H1 (cell line): Measurements from ENCODE around the gene ERO1B. TPM values are rescaled to one million over a fixed set of nuclear protein-coding genes. Genes with fewer than 3 reads are reported as not detected.

Source experiments
- CTCF ChIA-PET: fragments of 300-600 bp; sonication (Branson Sonifier 250); formaldehyde crosslinking; loops from one replicate; lab custom pipeline; 2021; ENCODE audit not compliant: partially characterized antibody; lab: Charles Lee
- POLR2A ChIA-PET: fragments of 300-600 bp; sonication (Branson Sonifier 250); formaldehyde crosslinking; loops from one replicate; lab custom pipeline; 2021; ENCODE audit warnings: inconsistent platforms; ENCODE audit not compliant: partially characterized antibody; lab: Charles Lee
- DNase-seq, 2 experiments: peaks; one replicate each; pipeline versions ENCODE4 v3.0.0 to v3.0.0-alpha.2; 2010 to 2022; ENCODE audit warnings: low spot score in 2 of 2, low read depth in 1 of 2, mixed read lengths in 1 of 2
- FAIRE-seq: peaks from 2 replicates; lab custom pipeline; 2011; peaks lifted over from hg19 to GRCh38; lab: Jason Lieb, UNC
- H2AFZ ChIP-seq: 2 replicates; pipeline ENCODE4 v1.8.1; 2012; ENCODE audit warnings: low read length, inconsistent platforms
- H2AK5ac ChIP-seq: 2 replicates; pipeline ENCODE4 v1.6.1; 2013; ENCODE audit warnings: low read depth, low read length
- H2BK120ac ChIP-seq: replicated peaks from 2 replicates; pipeline ENCODE3; 2013; ENCODE audit warnings: low read depth, low read length, inconsistent platforms
- H2BK12ac ChIP-seq: 2 replicates; pipeline ENCODE4 v1.6.1; 2013; ENCODE audit warnings: low read depth, low read length
- H2BK15ac ChIP-seq: 2 replicates; pipeline ENCODE4 v1.6.1; 2013; ENCODE audit warnings: low read length
- H2BK20ac ChIP-seq: 2 replicates; pipeline ENCODE4 v1.6.1; 2013; ENCODE audit warnings: low read length
- H2BK5ac ChIP-seq: 2 replicates; pipeline ENCODE4 v1.6.1; 2013; ENCODE audit warnings: low read depth, low read length
- H3K14ac ChIP-seq: 2 replicates; pipeline ENCODE4 v1.6.1; 2013; ENCODE audit warnings: inconsistent platforms; ENCODE audit not compliant: insufficient read length
- H3K18ac ChIP-seq: 2 replicates; pipeline ENCODE4 v1.6.1; 2013; ENCODE audit warnings: low read length; ENCODE audit errors: extremely low read depth
- H3K23ac ChIP-seq: 2 replicates; pipeline ENCODE4 v1.6.1; 2013; ENCODE audit warnings: inconsistent platforms; ENCODE audit not compliant: insufficient read length
- H3K23me2 ChIP-seq: 2 replicates; pipeline ENCODE4 v1.6.1; 2013; ENCODE audit warnings: low read depth, low read length
- H3K27ac ChIP-seq: 2 replicates; pipeline ENCODE4 v1.6.1; 2011; ENCODE audit warnings: low read depth, low read length, inconsistent platforms
- H3K27me3 ChIP-seq, 4 experiments: replicated peaks in 1 of 4; 1 replicate in 1 of 4; 2 replicates in 3 of 4; pipeline versions ENCODE4 v1.6.1 to v1.8.1; 2011 to 2013; ENCODE audit warnings: low read length in 3 of 4, mild to moderate bottlenecking in 3 of 4, inconsistent platforms in 2 of 4, mixed read lengths in 2 of 4, moderate library complexity in 1 of 4; ENCODE audit not compliant: control insufficient read depth in 3 of 4, insufficient read depth in 3 of 4; ENCODE audit errors: extremely low read depth in 1 of 4
- H3K36me3 ChIP-seq, 4 experiments: 2 replicates each; pipeline versions ENCODE4 v1.6.1 to v1.8.1; 2011 to 2013; ENCODE audit warnings: mild to moderate bottlenecking in 4 of 4, low read length in 3 of 4, moderate library complexity in 2 of 4, control low read depth in 1 of 4, inconsistent platforms in 1 of 4; ENCODE audit not compliant: insufficient read depth in 4 of 4, control insufficient read depth in 2 of 4
- H3K4ac ChIP-seq: replicated peaks from 2 replicates; pipeline ENCODE3; 2013; ENCODE audit warnings: low read length, low read depth, mixed read lengths, inconsistent platforms; ENCODE audit not compliant: insufficient read length
- H3K4me1 ChIP-seq, 4 experiments: replicated peaks in 1 of 4; 1 replicate in 1 of 4; 2 replicates in 3 of 4; pipeline versions ENCODE4 v1.6.1 to v1.8.1; 2011 to 2013; ENCODE audit warnings: low read length in 3 of 4, inconsistent platforms in 2 of 4, mixed read lengths in 1 of 4; ENCODE audit not compliant: insufficient read depth in 4 of 4, control insufficient read depth in 3 of 4
- H3K4me2 ChIP-seq, 2 experiments: 2 replicates each; pipeline versions ENCODE4 v1.6.1 to v1.8.1; 2011 to 2013; ENCODE audit warnings: low read depth in 2 of 2, low read length in 2 of 2, control low read depth in 1 of 2, inconsistent platforms in 1 of 2, mild to moderate bottlenecking in 1 of 2; ENCODE audit not compliant: insufficient read depth in 1 of 2
- H3K4me3 ChIP-seq, 4 experiments: fragments of 200-600, 300-600 bp in 1 of 4; sonication (generic), shearing (Covaris generic), sonication (Bioruptor Twin) in 1 of 4; 2 replicates each; pipeline versions ENCODE4 v1.5.1 to v1.8.1; 2011 to 2016; ENCODE audit warnings: low read length in 4 of 4, low read depth in 3 of 4, control low read depth in 2 of 4, inconsistent platforms in 2 of 4, mild to moderate bottlenecking in 2 of 4, mixed read lengths in 1 of 4, moderate library complexity in 1 of 4; ENCODE audit not compliant: insufficient read depth in 2 of 4; ENCODE audit errors: extremely low read depth in 1 of 4
- H3K56ac ChIP-seq: replicated peaks from 2 replicates; pipeline ENCODE3; 2013; ENCODE audit warnings: low read depth, mild to moderate bottlenecking, mixed read lengths, low read length, inconsistent platforms; ENCODE audit not compliant: insufficient read length
- H3K79me1 ChIP-seq: 2 replicates; pipeline ENCODE4 v1.6.1; 2013; ENCODE audit warnings: low read depth, low read length, control low read depth
- H3K79me2 ChIP-seq, 2 experiments: 2 replicates each; pipeline versions ENCODE4 v1.6.1 to v1.8.1; 2012 to 2013; ENCODE audit warnings: low read length in 2 of 2, mild to moderate bottlenecking in 2 of 2, inconsistent platforms in 1 of 2; ENCODE audit not compliant: insufficient read depth in 2 of 2, control insufficient read depth in 1 of 2
- H3K9ac ChIP-seq, 4 experiments: replicated peaks in 1 of 4; 1 replicate in 1 of 4; 2 replicates in 3 of 4; pipeline versions ENCODE4 v1.6.1 to v1.8.1; 2011 to 2013; ENCODE audit warnings: low read depth in 3 of 4, low read length in 3 of 4, control low read depth in 2 of 4, mild to moderate bottlenecking in 2 of 4, moderate library complexity in 2 of 4, inconsistent platforms in 1 of 4; ENCODE audit errors: extremely low read depth in 1 of 4
- H3K9me3 ChIP-seq, 2 experiments: 2 replicates each; pipeline versions ENCODE4 v1.6.1 to v1.8.1; 2012 to 2013; ENCODE audit warnings: mild to moderate bottlenecking in 2 of 2, moderate library complexity in 2 of 2, control low read depth in 1 of 2, inconsistent platforms in 1 of 2, low read depth in 1 of 2, low read length in 1 of 2, mixed read lengths in 1 of 2; ENCODE audit not compliant: insufficient read depth in 2 of 2
- H4K20me1 ChIP-seq, 2 experiments: replicated peaks in 1 of 2; 2 replicates each; pipeline versions ENCODE3 to v1.8.1; 2011 to 2013; ENCODE audit warnings: inconsistent platforms in 2 of 2, low read length in 2 of 2, mild to moderate bottlenecking in 1 of 2; ENCODE audit not compliant: insufficient read depth in 2 of 2, control insufficient read depth in 1 of 2
- H4K5ac ChIP-seq: 2 replicates; pipeline ENCODE4 v1.6.1; 2013; ENCODE audit warnings: low read length, low read depth, mixed read lengths, inconsistent platforms; ENCODE audit not compliant: insufficient read length
- H4K8ac ChIP-seq: 2 replicates; pipeline ENCODE4 v1.8.0; 2013; ENCODE audit warnings: mild to moderate bottlenecking, moderate library complexity, low read length, inconsistent platforms; ENCODE audit not compliant: insufficient read depth; ENCODE audit errors: extremely low read depth
- H4K91ac ChIP-seq: replicated peaks from 2 replicates; pipeline ENCODE3; 2013; ENCODE audit warnings: low read length, mixed read lengths, inconsistent platforms; ENCODE audit not compliant: insufficient read length
- CBX5 ChIP-seq: fragments of 300-800, 300-1000 bp; sonication (generic); IDR thresholded peaks from 2 replicates; pipeline ENCODE4 v1.7.1; 2016; ENCODE audit warnings: antibody characterized with exemption, low read length, low read depth
- ZNF274 ChIP-seq: IDR thresholded peaks from 2 replicates; pipeline ENCODE4 v1.7.0; 2012; ENCODE audit warnings: low read length, borderline replicate concordance; ENCODE audit errors: extremely low read depth
- WGBS, 2 experiments: shearing (Covaris generic) in 1 of 2; methylation state at CpG; one replicate each; pipeline versions ENCODE4 v1.1.6 to v1.1.7; 2013 to 2015; ENCODE audit warnings: low lambda C conversion rate in 2 of 2, mixed read lengths in 2 of 2, inconsistent platforms in 1 of 2, low coverage in 1 of 2, missing lambda C conversion rate in 1 of 2; ENCODE audit not compliant: insufficient replicate concordance in 2 of 2, insufficient coverage in 1 of 2, insufficient read length in 1 of 2; ENCODE audit errors: extremely low coverage in 1 of 2, missing lambda C conversion rate in 1 of 2; 5-methylcytosine and 5-hydroxymethylcytosine counted together
- polyA plus RNA-seq, 7 experiments: library from polyadenylated mRNA; depleted of rRNA in 3 of 7; stranded (reverse) in 5 of 7; unstranded in 2 of 7; fragments of >200 nt in 5 of 7; fragments of 200-250 nt in 2 of 7; gene quantifications; 1 replicate in 5 of 7; 2 replicates in 1 of 7; 4 replicates in 1 of 7; pipeline versions ENCODE4 v1.2.1 to v1.2.3, GENCODE V29; 2011 to 2013; ENCODE audit warnings: missing spikeins in 2 of 7, mixed read lengths in 2 of 7
- total RNA-seq: library from RNA; stranded (reverse); fragmentation: NEBNext Ultra II Directional; extraction: Animal tissue kit (Norgen Biotek cat#: 25700); gene quantifications from 2 replicates; pipeline ENCODE4 v1.2.1, GENCODE V29; 2021

ERO1B gene
- total and polyA plus RNA-seq, 2 of the 8 experiments (the other 6 are each of a cell fraction or from before 2014, with no cell fraction given) = 0.74 to 5.6 TPM

GRCh38 chr1:236259043-236259442 lies 22.7 kb downstream of the ERO1B start:
- FAIRE-seq = no peak
- Histone ChIP-seq H4K8ac (no peak overlapping the region), H4K5ac (no peak overlapping the region), H3K36me3 (peaks cover 0 to 2% (median 0%) of the 10 kb centered on the region in 4 experiments; a peak in 1 of 8 replicates), H3K18ac (no peak overlapping the region), H3K23me2 (no peaks in the 10 kb centered on the region), H2BK15ac (no peak overlapping the region), H3K14ac (no peak overlapping the region), H2BK12ac (no peak overlapping the region), H3K4me2 (no peak overlapping the region), H3K27ac (no peak overlapping the region), H3K9me3 (peaks cover 3% of the 10 kb centered on the region in 2 experiments; a peak in 1 of 4 replicates), H3K4ac (no peak overlapping the region), H3K4me1 (no peaks in the 10 kb centered on the region), H3K56ac (no peak overlapping the region), H3K27me3 (no peaks in the 10 kb centered on the region; a peak in 1 of 7 replicates), H4K91ac (no peak overlapping the region), H3K4me3 (no peak overlapping the region), H2BK120ac (no peak overlapping the region), H2BK20ac (no peak overlapping the region), H4K20me1 (no peaks in the 10 kb centered on the region), H2AFZ (no peak overlapping the region)
- ChIA-PET POLR2A (interaction anchor here (1.5 kb wide), 1 partner anchor 23 kb away, joined by 5 read pairs; the partner anchor contains the start of gene ERO1B), CTCF (interaction anchor here (0.7 to 1.5 kb wide), 3 partner anchors 13 to 151 kb away, joined by 3 to 6 read pairs (median 4); no protein-coding TSS in a partner anchor)
- no peak for DNase-seq
- WGBS, 2 experiments = 81% methylated on average over 1 of the region's 1 CpG; no CpG with 5 or more reads in 1 of the 2 experiments
- TF ChIP-seq ZNF274 = no peak
- TF ChIP-seq CBX5 = no peak
- TF ChIP-seq, all 59 proteins: peak for 0
- Histone ChIP-seq H3K9ac (no peak overlapping the region), H3K79me1 (no peaks in the 10 kb centered on the region), H3K79me2 (no peaks in the 10 kb centered on the region), H2BK5ac (no peak overlapping the region), H3K23ac (no peak overlapping the region), H2AK5ac (no peak overlapping the region)
